Sigmoid colon (tissue), 3 donors: ENCODE results near the gene RAB31.

Experiments
- POLR2A ChIP-seq, 2 donors: fragments of 450-650 bp; IDR thresholded peaks; one replicate each; pipeline ENCODE4 v1.6.1; 2016; ENCODE audit warnings: antibody characterized with exemption in 2 of 2, mild to moderate bottlenecking in 2 of 2, moderate library complexity in 2 of 2
- TF ChIP-seq, protein P1 (sequence below), 4 experiments: fragments of 450-650 bp in 3 of 4; fragments of 200-600 bp in 1 of 4; IDR thresholded peaks; one replicate each; pipeline ENCODE4 v1.5.1; 2016 to 2019; ENCODE audit warnings: antibody characterized with exemption in 4 of 4, mild to moderate bottlenecking in 3 of 4, moderate library complexity in 2 of 4

GRCh38 chr18:9731380-9731779 lies 23.3 kb downstream of the RAB31 start:
- TF ChIP-seq POLR2A (IDR thresholded peaks at IDR 0.05): no peak
- TF ChIP-seq, protein P1, sequence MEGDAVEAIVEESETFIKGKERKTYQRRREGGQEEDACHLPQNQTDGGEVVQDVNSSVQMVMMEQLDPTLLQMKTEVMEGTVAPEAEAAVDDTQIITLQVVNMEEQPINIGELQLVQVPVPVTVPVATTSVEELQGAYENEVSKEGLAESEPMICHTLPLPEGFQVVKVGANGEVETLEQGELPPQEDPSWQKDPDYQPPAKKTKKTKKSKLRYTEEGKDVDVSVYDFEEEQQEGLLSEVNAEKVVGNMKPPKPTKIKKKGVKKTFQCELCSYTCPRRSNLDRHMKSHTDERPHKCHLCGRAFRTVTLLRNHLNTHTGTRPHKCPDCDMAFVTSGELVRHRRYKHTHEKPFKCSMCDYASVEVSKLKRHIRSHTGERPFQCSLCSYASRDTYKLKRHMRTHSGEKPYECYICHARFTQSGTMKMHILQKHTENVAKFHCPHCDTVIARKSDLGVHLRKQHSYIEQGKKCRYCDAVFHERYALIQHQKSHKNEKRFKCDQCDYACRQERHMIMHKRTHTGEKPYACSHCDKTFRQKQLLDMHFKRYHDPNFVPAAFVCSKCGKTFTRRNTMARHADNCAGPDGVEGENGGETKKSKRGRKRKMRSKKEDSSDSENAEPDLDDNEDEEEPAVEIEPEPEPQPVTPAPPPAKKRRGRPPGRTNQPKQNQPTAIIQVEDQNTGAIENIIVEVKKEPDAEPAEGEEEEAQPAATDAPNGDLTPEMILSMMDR (IDR thresholded peaks at IDR 0.05): no peak
